HG03066 (cell line): Measurements from ENCODE around the gene PPME1.
"Not testable (repeated sequence)": the region's sequence is repeated elsewhere in the genome, so short reads cannot be mapped to it uniquely, and the experiment has no call there.

Source experiments
- ATAC-seq: cut with Tn5 transposase; IDR thresholded peaks from one replicate; pipeline ENCODE4 v1.9.1; 2021; ENCODE audit warnings: low read depth; ENCODE audit not compliant: unreplicated experiment

PPME1 gene, protein sequence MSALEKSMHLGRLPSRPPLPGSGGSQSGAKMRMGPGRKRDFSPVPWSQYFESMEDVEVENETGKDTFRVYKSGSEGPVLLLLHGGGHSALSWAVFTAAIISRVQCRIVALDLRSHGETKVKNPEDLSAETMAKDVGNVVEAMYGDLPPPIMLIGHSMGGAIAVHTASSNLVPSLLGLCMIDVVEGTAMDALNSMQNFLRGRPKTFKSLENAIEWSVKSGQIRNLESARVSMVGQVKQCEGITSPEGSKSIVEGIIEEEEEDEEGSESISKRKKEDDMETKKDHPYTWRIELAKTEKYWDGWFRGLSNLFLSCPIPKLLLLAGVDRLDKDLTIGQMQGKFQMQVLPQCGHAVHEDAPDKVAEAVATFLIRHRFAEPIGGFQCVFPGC

DNA sequence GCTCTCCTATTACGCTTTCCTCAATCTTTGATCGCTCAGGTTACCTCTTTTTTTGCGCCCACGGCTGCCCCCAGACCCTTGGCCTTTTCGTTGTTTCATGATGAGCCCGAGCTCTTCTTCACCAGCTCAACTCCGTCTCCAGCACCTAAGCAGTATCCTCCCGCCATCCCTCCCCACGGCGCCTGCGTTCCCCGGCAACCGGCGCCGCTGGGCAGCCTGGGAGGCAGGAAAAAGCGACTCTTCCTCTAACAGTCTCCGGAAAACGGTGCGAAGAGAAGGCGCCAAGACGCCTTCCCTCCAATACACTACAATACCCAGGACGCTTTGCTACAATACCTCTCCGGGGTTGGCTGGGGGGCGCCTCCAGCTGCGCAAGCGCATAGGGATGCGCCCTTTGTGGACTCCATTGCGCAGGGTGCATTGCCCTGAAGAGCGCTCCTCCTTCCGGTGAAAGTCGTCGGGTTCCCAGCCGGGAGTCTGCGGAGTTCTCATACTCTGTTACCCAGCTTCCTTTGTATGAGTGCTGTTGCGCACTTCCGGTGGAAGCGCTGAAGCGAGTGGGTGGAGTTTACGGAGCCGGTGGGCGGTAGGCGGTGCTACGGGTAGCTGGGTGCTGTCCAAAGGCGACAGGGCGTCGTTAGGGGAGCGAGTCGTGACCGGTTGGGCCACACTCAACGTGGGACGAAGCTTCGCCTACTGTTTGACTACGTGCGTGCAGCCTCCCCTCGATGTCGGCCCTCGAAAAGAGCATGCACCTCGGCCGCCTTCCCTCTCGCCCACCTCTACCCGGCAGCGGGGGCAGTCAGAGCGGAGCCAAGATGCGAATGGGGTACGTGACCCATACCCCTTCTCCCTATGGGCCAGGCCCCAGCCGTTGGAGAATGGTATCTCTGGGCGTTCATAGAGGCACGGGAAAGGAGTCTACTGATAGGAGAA lies at the start of gene PPME1, which contains the start of gene C2CD3:
Gene PPME1 (plus strand): TSS at position 596 of the 936 bp plus-strand sequence. CDS start 133 bp downstream, at position 729.
Gene C2CD3 (minus strand): TSS at position 309 of the 936 bp plus-strand sequence. CDS start 210 bp downstream, at position 99.
- peak; percentile 94 for ATAC-seq

- ATAC-seq = no peak
Observed at GRCh38 chr11:74121804-74122203, 49.3 kb upstream of the PPME1 start.

DNA sequence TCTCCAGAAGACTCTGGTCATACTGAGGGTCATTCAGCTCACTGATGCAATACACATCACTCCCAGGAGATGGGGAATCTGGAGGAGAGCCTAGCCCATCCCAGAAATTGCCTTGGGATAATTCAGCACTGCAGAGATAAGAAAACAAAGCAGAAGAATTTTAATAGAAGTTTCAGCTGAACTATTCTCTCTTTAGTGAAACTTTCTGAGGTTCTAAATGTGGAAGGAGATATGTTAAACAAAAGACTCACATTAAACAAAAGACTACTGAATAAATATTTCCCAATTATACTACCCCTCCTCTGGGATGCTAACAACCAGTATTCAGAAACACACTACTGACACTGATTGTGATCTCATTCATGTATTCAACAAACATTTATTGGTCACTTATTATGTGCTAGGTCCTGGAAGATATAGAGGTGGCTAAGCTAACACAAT lies 48.1 kb upstream of the PPME1 start:
- no peak for ATAC-seq

DNA sequence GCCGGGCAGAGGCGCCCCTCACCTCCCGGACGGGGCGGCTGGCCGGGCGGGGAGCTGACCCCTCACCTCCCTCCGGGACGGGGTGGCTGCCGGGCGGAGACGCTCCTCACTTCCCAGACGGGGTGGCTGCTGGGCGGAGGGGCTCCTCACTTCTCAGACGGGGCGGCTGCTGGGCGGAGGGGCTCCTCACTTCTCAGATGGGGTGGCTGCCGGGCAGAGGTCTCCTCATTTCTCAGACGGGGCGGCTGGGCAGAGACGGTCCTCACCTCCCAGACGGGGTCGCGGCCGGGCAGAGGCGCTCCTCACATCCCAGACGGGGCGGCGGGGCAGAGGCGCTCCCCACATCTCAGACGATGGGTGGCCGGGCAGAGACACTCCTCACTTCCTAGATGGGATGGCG lies 42.0 kb upstream of the PPME1 start:
- not testable (repeated sequence) for ATAC-seq

DNA sequence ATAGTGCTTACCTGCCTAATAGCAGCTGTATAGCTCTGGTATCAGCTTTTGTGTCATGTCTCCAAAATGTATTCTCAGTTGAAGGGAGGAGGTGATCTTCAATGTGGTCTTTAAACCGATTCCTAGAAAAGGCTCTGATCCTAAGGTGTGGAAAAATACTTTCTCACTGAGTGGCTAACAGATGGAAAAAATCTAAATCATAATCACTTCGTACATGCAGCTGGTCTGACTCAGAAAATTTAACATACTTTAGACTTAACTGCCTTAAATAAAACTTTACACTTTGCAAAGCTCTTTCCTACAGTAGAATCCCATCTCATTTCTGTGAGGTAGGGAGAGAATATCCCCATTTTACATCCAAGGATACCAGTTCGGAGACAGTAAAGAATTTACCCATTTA lies 38.3 kb upstream of the PPME1 start:
- no peak for ATAC-seq

DNA sequence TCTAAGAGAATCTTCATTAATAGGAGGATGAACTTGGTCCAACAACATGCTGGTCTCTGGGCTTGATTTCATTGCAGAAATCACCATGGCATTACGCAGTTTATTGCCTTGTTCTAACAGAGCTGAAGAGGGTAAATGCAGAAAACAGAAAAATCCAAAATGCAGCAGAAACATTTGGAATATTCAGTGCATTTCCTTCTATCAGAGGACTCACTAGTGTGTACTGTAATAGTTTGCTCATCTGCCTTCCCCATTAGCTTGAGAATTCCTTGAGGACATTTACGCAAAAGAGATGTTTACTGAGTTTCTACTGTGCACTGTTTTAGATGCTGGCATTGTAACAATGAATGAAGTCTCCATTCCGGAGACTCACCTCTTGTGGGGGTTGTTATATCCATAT lies 37.7 kb upstream of the PPME1 start:
- ATAC-seq = no peak

DNA sequence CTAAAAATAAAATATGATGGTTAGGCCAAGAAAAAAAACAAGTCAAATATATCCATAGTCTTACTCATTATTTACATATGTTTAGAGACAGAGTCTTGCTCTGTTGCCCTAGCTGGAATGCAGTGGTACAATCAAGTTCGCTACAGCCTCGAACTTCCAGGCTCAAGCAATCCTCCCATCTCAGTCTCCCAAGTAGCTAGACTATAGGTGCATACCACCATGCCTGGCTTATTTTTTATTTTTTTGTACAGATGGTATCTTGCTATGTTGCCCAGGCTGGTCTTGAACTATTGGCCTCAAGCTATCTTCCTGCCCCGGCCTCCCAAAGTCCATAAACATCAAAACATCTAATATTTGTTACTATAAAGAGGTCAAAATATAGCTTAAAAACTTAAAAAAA lies 36.4 kb upstream of the PPME1 start:
- no peak for ATAC-seq

GRCh38 chr11:74135127-74135840 lies 35.8 kb upstream of the PPME1 start:
- no peak for ATAC-seq

- ATAC-seq = no peak
Observed at GRCh38 chr11:74138021-74138420, 33.1 kb upstream of the PPME1 start.

DNA sequence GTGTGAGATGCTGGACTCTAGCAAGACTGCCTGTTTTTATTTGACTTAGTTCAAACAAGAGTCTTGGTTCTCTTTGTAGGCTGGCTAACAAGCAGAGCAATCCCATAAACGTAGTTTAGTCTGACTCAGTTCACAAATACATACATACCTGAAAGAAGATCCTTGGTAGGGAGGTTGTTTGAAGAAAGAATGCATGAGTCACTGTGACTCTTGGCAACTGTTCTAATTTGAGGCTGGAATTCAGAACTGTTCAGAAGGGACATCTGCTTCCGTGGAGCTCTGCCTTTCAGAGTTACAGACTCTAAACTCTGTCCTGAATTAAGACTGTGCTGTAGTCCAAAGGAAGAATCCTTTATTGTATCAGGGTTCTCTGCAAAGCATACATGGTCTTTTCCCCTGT lies 32.5 kb upstream of the PPME1 start:
- no peak for ATAC-seq

DNA sequence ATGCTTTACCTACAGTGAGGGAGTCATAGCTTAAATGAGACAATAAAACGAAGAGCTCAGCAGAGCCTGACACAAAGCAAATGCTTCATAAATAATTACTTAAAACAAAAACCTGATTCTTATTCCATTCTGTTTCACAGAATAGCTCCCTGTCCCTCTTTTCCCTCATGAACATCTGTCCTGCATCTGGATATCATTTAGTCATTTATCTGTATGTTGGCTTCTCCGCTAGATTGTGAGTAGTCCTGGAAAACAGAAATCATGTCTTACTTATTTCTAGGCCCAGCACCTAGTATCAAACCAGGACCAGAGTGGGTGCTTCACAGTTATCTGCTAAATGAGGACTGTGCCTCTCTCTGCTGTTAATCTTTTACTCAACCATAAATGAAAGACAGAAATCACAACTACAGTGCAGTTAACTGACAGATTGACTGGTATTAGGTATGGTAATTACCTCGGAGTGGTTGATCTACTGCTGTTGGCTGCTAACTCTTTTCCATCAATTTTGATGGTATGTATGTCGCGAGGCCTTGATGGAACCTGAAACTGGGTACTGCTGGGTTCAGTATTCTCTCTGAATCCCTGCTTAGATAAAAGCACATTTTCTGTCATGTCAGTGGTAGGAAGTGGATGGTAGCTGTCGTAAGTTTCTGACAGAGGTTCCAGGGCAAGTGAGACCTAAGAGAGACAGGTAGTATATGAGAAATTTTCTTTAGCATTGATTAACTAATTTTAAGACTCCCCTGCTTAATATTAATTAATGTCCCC lies 31.8 kb upstream of the PPME1 start:
- ATAC-seq = no peak

- ATAC-seq = not testable (repeated sequence)
Observed at GRCh38 chr11:74139919-74140431, 31.1 kb upstream of the PPME1 start.

DNA sequence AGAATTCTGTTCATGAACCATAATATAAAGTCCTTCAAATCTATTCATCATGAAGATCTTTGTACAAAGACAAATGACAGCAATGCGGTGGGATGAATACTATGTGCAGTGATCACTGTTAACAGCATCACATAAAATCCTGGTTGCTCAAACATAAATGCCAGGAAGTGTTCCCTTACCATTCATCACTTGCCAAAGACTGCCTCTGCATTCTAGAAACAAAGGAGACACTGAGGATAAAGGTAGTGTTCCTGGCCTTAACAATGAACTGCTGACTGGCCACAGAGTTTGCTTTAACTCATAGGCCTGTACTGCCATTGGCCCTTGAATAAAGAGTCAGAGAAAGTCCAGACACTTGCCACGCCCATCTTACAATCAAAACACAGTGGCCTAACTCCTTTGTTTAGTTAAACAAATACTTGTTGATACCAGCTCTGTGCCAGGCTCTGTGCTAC lies 29.8 kb upstream of the PPME1 start:
- no peak for ATAC-seq

DNA sequence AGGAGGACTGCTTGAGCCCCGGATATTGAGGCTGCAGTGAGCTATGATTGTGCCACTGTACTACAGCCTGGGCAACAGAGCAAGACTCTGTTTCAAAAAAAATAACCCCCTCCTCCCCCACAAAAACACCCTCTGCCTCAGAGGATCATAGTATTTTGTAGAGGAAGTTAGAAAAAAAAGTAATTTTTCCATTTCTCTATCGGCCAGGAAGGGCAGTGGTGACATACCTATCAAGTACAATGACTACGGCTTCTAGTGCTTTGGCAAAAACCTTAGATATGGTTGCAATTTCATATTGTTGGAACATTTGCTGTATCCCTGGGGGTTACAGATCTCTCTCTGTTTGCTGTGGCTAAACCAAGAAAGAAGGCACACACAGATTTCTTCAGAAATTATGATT lies 29.2 kb upstream of the PPME1 start:
- no peak for ATAC-seq

- ATAC-seq = no peak
Observed at GRCh38 chr11:74142624-74143023, 28.5 kb upstream of the PPME1 start.

GRCh38 chr11:74144592-74144991 lies 26.5 kb upstream of the PPME1 start:
- ATAC-seq = no peak

GRCh38 chr11:74147199-74147929 lies 23.7 kb upstream of the PPME1 start:
- no peak for ATAC-seq

- ATAC-seq = no peak
Observed at GRCh38 chr11:74153224-74153623, 17.9 kb upstream of the PPME1 start.
